Nephron progenitor cell (in vitro differentiated cells): ENCODE data around the gene MFSD2B.

Experiments
- DNase-seq: peaks from one replicate; pipeline ENCODE4 v3.0.0; 2021
- H3K27ac Mint-ChIP-seq: 2 replicates; pipeline ENCODE4 v1.8.0; 2021; ENCODE audit warnings: mild to moderate bottlenecking, moderate library complexity, mixed read lengths
- H3K27me3 Mint-ChIP-seq: 2 replicates; pipeline ENCODE4 v1.8.0; 2021; ENCODE audit warnings: mild to moderate bottlenecking, low read depth, mixed read lengths; ENCODE audit not compliant: poor library complexity
- H3K36me3 Mint-ChIP-seq: 2 replicates; pipeline ENCODE4 v1.8.0; 2021; ENCODE audit warnings: low read depth, mixed read lengths
- H3K4me1 Mint-ChIP-seq: 2 replicates; pipeline ENCODE4 v1.8.0; 2021; ENCODE audit warnings: mixed read lengths
- H3K4me3 Mint-ChIP-seq: 2 replicates; pipeline ENCODE4 v1.8.0; 2021; ENCODE audit warnings: mild to moderate bottlenecking, moderate library complexity, mixed read lengths
- H3K9me3 Mint-ChIP-seq: 2 replicates; pipeline ENCODE4 v1.8.0; 2021; ENCODE audit warnings: mild to moderate bottlenecking, moderate library complexity, mixed read lengths
- TF ChIP-seq, protein P1 (sequence below): fragments of 200-600 bp; sonication (generic); IDR thresholded peaks from 2 replicates; pipeline ENCODE4 v1.5.0; 2021; ENCODE audit warnings: antibody characterized with exemption

MFSD2B gene

DNA sequence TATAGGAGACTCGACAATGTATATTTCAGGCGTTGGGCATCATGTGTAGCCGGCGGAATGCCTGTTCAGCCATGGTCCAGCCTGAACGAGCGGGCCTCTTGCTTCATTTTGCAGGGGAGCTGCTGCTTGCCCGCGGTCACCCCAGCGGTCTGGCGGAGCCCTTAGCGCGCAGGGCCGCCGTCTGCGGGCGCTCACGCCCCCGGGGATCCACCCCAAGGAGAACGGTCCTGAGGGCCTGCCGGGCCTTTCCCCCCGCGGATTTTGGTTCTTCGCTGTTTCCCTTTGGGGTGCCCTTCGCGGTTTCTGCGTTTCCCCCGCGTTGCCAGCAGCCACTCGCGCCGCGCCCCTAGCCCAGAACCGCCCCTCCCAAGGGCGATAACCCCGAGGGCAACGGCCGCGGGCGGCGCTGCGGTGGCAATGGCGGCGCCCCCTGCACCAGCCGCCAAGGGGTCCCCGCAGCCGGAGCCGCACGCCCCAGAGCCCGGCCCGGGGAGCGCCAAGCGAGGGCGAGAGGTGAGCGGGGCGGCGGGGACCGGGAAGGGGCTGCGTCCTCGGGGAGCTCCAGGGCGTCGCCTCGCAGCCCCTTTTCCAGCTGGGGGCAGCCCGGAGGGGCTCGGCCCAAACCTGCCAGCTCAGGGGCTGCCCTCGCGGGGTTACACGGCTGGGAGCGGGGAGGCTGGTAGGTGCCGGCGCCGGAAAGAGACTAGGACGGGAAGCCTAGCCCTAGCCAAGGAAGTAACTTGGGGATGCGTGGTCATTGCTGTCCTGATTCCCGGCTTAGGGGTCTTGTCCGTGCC lies at the start of gene MFSD2B:
Gene MFSD2B, plus strand, starts transcription at position 406 of the 797 bp plus-strand sequence. Its CDS starts 12 bp downstream, at position 418.
- DNase-seq = peak; percentile 44
- Mint-ChIP-seq H3K27me3 (peaks cover 53% of the 10 kb centered on the region), H3K27ac (no peak within 1 kb of the TSS), H3K4me1 (peaks cover 15% of the 10 kb centered on the region), H3K4me3 (peak within 1 kb of the TSS; percentile 65), H3K9me3 (peaks cover 3% of the 10 kb centered on the region), H3K36me3 (peaks cover 4% of the 10 kb centered on the region)
- TF ChIP-seq, protein P1, sequence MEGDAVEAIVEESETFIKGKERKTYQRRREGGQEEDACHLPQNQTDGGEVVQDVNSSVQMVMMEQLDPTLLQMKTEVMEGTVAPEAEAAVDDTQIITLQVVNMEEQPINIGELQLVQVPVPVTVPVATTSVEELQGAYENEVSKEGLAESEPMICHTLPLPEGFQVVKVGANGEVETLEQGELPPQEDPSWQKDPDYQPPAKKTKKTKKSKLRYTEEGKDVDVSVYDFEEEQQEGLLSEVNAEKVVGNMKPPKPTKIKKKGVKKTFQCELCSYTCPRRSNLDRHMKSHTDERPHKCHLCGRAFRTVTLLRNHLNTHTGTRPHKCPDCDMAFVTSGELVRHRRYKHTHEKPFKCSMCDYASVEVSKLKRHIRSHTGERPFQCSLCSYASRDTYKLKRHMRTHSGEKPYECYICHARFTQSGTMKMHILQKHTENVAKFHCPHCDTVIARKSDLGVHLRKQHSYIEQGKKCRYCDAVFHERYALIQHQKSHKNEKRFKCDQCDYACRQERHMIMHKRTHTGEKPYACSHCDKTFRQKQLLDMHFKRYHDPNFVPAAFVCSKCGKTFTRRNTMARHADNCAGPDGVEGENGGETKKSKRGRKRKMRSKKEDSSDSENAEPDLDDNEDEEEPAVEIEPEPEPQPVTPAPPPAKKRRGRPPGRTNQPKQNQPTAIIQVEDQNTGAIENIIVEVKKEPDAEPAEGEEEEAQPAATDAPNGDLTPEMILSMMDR = no peak

- H3K4me3 Mint-ChIP-seq = no peak overlapping the region
- TF ChIP-seq, protein P1 = no peak
- DNase-seq = no peak
- peaks cover 67% of the 10 kb centered on the region for H3K36me3 Mint-ChIP-seq
- H3K4me1 Mint-ChIP-seq = no peaks in the 10 kb centered on the region
- no peak overlapping the region for H3K27ac Mint-ChIP-seq
- H3K27me3 Mint-ChIP-seq = no peaks in the 10 kb centered on the region
- H3K9me3 Mint-ChIP-seq = peaks cover 5% of the 10 kb centered on the region
Observed at GRCh38 chr2:23967846-23968245, 42.0 kb upstream of the MFSD2B start.

- no peak overlapping the region for H3K27ac Mint-ChIP-seq
Observed at GRCh38 chr2:23976883-23977282, 33.0 kb upstream of the MFSD2B start.

GRCh38 chr2:23988371-23988770 lies 21.5 kb upstream of the MFSD2B start:
- Mint-ChIP-seq H3K27me3 (no peaks in the 10 kb centered on the region), H3K9me3 (no peaks in the 10 kb centered on the region), H3K4me1 (no peaks in the 10 kb centered on the region), H3K36me3 (peaks cover 46% of the 10 kb centered on the region), H3K27ac (no peak overlapping the region), H3K4me3 (no peak overlapping the region)
- DNase-seq = no peak
- TF ChIP-seq, protein P1 = no peak

More at GRCh38 chr2:23976883-23977282, 33.0 kb upstream of the MFSD2B start:
- H3K27me3 Mint-ChIP-seq = peaks cover 3% of the 10 kb centered on the region
- H3K4me1 Mint-ChIP-seq = no peaks in the 10 kb centered on the region
- no peak overlapping the region for H3K4me3 Mint-ChIP-seq
- TF ChIP-seq, protein P1 = no peak
- H3K36me3 Mint-ChIP-seq = peaks cover 77% of the 10 kb centered on the region
- H3K9me3 Mint-ChIP-seq = peaks cover 4% of the 10 kb centered on the region
- no peak for DNase-seq

DNA sequence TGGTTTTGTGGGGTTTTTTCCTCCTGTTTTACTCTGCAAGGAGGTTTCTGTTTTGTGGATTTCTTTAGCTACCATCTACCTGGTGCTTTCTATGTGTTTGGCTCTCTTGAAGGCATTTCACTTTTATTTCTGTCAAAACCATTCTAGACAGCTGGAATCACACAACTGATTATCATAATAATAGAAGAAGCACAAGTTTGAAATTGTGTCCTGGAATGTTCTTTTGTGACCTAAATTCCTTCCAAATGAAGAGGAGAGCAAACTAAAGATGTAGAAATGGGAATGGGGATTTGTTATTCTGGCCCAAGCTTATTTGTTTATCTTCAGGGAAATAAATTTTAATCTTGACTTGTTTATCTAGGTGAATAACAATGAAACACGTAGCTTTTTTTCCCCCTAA lies 17.0 kb upstream of the MFSD2B start:
- Mint-ChIP-seq H3K27ac (peak overlapping the region; percentile 38), H3K4me3 (no peak overlapping the region), H3K4me1 (no peaks in the 10 kb centered on the region), H3K27me3 (no peaks in the 10 kb centered on the region), H3K36me3 (peaks cover 39% of the 10 kb centered on the region), H3K9me3 (no peaks in the 10 kb centered on the region)
- TF ChIP-seq, protein P1 = no peak
- no peak for DNase-seq
